Activated CD8-positive, alpha-beta memory T cell treated with anti-CD3 and anti-CD28 coated beads for 36 hours (primary cell): Measurements from ENCODE around the gene CCRL2. TPM values are rescaled to one million over a fixed set of nuclear protein-coding genes. Genes with fewer than 3 reads are reported as not detected.
"Not testable (repeated sequence)": the region's sequence is repeated elsewhere in the genome, so short reads cannot be mapped to it uniquely, and the experiment has no call there.

ENCODE experiments used
- CTCF ChIA-PET: fragments of 350-600 bp; sonication (Branson Sonifier 250); formaldehyde crosslinking; loops from one replicate; lab custom pipeline; 2021; ENCODE audit warnings: antibody characterized with exemption; lab: Charles Lee
- POLR2A ChIA-PET: fragments of 350-600 bp; sonication (Branson Sonifier 250); formaldehyde crosslinking; loops from one replicate; lab custom pipeline; 2021; ENCODE audit warnings: antibody characterized with exemption; lab: Charles Lee
- total RNA-seq, 2 experiments: library from RNA; stranded (reverse); gene quantifications; one replicate each; pipeline ENCODE4 v1.2.3, GENCODE V29; 2021

CCRL2 gene
- total RNA-seq, 2 experiments from 2014 or later = 3.0 to 3.6 TPM

DNA sequence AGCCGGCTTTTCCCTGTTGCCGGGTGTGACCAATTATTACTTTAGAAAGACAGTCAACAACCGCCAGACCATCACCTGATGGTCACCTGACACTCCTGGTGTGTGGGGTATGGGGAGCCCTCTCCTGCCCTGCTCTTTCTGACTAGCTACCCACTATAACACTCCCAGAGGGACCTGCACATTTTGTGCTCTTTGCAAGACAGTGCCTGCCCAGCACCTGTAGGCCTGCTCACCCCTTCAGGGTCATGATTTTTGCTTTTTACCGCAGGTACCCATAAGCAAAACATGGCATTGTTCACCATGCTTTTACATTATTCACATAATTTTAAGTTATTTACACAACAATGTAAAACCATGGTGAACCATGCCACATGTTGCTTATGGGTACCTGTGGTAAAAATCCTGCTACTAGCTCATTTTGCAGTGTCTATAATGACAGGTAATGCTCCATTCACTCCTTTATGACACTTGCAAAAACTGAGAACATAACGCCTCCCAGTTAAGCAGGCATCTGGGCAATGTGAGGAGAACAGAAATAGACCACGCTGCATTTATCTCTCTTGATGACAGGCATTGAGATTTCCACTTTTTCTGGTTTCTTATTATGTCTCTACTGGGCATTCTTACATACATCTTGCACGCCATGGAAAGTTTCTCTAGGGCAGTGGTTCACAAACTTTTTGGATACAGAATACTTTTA is 9.9 kb downstream of the CCRL2 start:
- POLR2A ChIA-PET = no interaction called here
- CTCF ChIA-PET = interaction anchor here (1.5 kb wide), 1 partner anchor 327 kb away, joined by 4 read pairs; no protein-coding TSS in a partner anchor

DNA sequence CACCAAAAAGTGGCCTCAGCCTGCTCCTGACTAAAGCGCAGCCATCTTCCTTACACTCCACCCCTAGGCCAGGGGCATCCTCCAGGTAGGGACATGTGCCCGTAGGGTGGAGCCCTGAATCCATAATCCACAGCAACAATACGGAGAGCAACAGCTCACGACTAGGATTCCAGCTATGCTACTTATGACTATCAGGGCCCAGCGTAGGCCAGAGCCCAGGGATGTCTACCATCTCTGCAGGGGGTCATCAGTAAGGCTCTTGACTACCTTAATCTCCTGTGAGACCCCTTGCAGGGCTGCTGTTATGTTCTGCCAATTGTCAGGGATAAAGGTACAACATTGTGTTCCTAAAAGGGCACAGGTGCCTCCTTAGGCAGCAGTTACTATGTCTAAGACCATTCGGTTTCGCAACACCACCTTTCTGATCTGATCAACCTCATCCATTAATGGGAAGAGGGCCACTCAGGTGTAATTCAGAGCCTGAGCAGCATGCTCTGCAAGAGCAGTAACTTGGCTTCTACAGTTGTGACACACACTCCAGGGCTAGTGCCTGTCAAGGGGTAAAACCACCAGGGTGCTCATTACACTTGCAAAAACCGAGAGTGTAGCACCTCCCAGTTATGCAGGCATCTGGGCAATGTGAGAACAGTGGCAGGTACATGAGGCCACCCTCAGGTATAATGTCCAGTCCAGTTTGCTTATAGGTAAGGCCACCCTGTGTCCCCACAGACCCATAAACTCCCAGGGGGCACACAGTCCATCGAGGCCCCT is 11.0 kb downstream of the CCRL2 start:
- ChIA-PET CTCF (interaction anchor here (1.5 kb wide), 1 partner anchor 328 kb away, joined by 4 read pairs; no protein-coding TSS in a partner anchor), POLR2A (no interaction called here)

DNA sequence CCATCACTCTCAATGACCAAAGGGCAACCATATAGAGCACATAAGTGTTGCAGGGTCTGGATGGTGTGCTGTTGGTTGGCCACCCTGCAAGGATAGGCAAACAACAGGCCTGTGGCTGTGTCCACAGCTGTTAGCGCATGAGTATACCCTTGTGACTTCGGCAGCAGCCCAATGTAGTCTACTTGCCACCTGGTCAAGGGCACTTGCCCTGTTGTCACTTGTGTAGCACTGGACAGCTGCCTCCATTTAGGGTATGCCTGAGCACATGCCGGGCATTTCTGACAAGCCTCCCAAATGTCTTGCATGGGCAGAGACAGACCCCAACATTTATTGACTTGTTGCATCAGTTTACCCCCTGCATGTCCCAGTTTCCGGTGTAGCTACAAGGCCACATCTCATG is 12.8 kb downstream of the CCRL2 start:
- CTCF ChIA-PET = no interaction called here
- POLR2A ChIA-PET = no interaction called here

DNA sequence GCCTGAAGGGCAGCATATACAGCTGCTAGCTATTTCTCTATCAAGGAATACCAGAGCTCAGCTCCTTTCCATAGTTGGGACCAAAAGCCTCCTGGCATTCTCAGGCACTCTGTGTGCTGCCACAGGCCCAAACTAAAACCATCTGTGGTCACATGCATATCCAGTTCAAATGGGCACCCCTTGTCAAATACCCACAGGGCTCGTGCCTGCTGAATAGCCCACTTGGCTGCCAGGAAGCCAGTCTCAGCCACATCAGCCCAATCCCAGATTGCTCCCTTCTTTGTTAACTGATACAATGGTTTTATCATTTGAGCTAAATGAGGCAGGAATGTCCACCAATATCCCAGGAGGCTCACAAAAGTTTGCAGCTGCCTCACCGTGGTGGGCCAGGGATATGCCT is 13.9 kb downstream of the CCRL2 start:
- POLR2A ChIA-PET = no interaction called here

DNA sequence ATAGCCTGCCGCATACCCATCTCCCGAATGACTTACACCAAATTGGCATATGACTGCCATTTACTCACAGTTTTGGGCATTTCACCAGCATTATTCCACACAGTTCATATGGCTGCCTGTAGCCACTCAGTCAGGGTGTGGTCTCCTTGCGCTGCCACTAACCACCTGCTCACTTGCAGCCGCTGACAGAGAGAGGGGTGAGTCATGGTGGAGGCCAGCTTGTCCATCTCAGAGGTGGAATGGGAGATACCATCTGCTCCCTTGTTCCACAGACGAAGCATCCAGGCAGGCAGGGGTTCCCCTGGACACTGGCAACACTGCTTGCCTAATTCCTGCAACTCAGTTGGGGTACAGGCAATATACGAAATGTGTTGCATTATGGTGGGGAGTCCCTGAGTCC is 15.6 kb downstream of the CCRL2 start:
- CTCF ChIA-PET = no interaction called here
- POLR2A ChIA-PET = no interaction called here

More for the DNA sequence above, 13.9 kb downstream of the CCRL2 start:
- CTCF ChIA-PET = no interaction called here

DNA sequence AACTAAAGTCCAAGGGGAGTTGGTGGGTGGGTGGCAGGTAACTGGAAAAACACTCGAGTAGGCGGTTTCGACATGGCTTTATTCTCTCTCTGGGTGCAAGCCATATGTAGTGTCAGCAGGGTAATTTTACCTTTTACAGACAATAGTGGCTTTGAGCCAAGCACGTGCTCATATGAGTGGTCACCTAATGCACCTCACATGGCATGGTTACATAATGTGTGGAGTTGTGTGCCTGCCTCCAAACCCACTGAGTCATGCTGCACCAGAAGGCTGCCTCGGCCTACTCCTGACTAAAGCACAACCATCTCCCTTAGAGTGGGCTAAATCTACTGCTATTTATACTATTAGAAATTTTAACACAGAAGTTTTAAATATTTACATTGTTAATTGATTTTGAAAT is 16.5 kb downstream of the CCRL2 start:
- ChIA-PET CTCF (no interaction called here), POLR2A (no interaction called here)

DNA sequence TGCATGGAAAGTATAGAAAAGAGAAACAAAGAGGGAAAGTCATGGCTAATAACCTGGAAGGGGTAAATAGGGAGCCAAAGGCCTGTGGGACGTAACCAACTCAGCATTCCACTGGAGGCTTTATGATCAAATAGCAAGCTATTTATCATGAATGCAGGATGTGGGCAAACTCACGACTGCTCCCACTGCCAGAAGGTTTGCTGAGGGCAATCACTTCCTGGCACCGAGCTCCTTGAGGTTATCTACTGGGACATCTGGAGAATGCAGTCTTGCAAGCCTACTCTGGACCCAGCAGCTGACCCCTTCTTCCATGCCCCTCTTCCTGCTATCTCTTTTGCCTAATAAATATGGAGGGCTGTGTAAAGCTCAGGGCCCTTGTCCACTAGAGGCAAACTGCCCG is 19.4 kb downstream of the CCRL2 start:
- POLR2A ChIA-PET, CTCF ChIA-PET: not testable (repeated sequence)

DNA sequence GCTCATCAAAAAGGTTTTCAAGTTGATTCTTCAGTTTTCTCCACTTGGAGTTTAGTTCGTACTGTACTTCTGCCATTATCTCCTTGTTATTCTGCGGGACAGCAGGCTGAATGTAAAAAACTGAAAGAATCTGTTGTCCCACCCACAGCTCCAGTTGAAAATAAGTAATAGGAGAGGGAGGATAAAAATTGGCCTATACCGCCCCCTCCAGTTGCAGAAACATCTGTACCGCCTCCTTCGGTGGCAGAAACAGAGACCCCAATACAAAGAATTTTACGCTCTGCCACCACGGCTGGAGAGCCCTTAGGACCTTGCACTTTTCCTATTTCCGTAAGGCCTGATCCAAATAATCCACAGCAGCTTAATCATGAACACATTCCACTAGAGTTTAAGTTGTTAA is 20.3 kb downstream of the CCRL2 start:
- POLR2A ChIA-PET = not testable (repeated sequence)
- CTCF ChIA-PET = interaction anchor here (1.0 kb wide), 1 partner anchor 43 kb away, joined by 3 read pairs; no protein-coding TSS in a partner anchor

DNA sequence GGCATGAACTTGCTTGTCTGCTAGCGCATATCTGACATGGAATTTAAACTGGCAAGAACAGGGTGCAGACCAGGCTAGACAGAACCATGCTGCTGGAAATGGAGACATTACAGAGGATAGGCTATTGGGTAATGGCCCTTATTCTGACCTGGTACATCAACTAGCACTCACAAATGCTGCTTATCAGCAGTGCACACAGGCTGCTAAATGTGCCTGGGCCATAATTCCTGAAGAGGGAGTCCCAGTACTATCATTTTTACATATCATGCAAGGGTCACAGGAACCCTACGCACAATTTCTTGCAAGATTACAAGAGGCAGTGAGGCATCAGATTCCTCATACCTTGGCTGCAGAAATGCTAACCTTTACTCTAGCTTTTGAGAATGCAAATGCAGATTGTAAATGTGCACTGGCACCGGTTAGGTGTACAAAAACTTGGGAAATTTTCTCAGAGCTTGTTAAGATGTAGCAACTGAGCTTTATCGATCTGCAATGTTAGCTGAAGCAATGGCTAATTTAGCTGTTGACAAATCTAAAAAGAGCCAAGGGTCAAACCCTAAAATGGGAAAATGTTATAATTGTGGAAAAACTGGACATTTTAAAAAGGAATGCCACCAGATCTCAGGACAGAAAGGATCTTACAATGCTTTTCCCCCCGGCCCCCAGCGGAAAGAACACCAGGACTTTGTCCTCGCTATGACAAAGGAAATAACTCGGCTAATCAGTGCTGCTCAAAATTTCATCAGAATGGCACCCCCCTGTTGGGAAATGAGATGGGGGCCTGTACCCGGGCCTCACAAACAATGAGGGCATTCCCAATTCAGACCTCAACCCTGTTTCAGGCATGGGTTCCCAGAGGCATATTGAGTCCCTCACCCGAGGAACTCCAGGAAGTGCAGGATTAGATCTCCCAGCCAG is 21.1 kb downstream of the CCRL2 start:
- ChIA-PET CTCF (interaction anchor here (1.0 kb wide), 1 partner anchor 43 kb away, joined by 3 read pairs; no protein-coding TSS in a partner anchor), POLR2A (no interaction called here)

DNA sequence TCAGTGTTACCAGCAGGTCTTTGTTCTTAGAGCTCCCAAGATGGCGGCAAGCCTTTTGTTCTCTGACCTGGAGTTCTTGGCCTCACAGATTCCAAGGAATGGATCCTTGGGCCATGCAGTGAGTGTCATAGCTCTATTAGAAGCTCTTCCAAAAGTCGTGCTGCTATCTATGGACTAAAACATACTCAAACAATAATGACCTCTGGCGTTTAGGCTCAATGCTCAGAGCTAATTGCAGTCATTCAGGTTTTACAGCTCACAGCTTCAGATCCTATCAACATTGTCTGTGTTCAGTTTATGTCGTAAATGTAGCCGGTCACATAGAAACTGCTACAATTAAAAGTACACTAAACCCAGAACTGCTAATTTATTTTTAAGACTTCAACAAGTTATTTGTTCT is 22.2 kb downstream of the CCRL2 start:
- CTCF ChIA-PET = no interaction called here

DNA sequence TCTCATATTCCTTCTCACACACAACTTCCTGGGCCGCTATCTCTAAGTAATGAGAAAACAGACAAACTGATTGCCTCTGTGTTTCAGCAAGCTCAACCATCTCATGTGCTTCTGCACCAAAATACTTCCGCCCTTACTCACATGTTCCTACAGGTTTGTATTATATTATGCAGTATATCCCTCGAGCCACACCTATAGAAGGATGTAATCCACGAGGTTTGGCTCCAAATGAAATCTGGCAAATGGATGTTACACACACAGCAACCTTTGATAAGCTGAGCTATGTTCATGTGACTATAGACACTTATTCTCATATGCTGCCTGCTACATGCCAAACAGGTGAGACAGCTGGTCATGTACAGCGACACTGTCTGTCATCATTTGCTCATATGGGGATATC is 22.6 kb downstream of the CCRL2 start:
- POLR2A ChIA-PET = no interaction called here
- CTCF ChIA-PET = no interaction called here

More for the DNA sequence above, 22.2 kb downstream of the CCRL2 start:
- POLR2A ChIA-PET = no interaction called here

DNA sequence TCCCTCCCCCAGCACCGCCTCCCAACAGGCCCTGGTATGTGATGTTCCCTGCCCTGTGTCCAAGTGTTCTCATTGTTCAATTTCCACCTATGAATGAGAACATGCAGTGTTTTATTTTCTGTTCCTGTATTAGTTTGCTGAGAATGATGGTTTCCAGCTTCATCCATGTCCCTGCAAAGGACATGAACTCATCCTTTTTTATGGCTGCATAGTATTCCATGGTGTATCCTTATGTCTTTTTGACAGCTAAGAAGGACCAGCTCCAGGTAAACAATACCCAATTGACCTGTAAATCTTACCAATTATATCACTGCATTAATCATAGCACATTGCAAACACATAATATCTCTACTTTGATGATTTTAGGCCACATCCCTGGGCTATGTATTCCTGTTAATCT is 23.8 kb downstream of the CCRL2 start:
- CTCF ChIA-PET, POLR2A ChIA-PET: not testable (repeated sequence)

DNA sequence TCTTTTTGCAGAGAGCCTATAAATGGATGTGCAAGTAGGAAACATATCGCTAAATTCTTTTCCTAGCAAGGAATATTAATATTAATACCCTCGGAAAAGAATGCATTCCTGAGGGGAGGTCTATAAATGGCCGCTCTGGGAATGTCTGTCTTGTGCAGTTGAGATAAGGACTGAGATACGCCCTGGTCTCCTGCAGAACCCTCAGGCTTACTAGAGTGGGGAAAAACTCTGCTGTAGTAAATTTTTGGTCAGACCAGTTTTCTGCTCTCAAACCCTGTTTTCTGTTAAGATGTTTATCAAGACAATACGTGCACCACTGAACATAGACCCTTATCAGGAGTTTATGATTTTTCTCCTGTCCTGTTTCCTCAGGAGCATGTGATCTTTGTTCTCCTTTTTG is 24.8 kb downstream of the CCRL2 start:
- CTCF ChIA-PET, POLR2A ChIA-PET: not testable (repeated sequence)

DNA sequence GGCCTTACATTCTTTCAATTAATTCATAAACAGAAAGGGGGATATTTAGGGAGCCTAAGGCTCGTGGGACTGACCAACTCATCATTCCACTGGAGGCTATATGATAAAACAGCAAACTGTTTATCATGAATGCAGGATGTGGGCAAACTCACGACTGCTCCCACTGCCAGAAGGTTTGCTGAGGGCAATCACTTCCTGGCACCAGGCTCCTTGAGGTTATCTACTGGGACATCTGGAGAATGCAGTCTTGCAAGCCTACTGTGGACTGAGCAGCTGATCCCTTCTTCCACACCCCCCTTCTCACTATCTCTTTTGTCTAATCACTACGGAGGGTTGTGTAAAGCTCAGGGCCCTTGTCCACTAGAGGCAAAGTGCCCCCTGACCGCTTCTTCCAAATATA is 26.1 kb downstream of the CCRL2 start:
- POLR2A ChIA-PET = not testable (repeated sequence)

DNA sequence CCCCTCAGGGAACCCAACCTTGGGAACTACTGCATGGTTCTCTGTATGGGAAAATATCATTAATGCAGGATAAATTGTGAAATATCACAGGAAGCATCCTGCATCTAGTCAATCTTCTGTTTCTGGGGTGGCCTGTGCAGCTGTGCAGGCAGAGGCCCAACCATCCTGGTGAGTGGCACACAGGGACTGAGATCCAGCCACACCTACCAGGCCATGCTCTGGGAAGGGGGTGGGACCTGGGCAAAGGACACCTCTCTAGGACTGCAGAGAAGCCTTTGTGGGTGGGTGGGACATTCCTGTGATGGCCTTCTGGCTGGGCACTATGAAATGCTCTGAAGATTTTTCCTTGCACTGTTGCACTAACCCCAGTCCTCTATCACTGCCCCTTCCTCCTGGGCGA is 26.8 kb downstream of the CCRL2 start:
- ChIA-PET POLR2A (no interaction called here), CTCF (no interaction called here)

More for the DNA sequence above, 26.1 kb downstream of the CCRL2 start:
- CTCF ChIA-PET = not testable (repeated sequence)

DNA sequence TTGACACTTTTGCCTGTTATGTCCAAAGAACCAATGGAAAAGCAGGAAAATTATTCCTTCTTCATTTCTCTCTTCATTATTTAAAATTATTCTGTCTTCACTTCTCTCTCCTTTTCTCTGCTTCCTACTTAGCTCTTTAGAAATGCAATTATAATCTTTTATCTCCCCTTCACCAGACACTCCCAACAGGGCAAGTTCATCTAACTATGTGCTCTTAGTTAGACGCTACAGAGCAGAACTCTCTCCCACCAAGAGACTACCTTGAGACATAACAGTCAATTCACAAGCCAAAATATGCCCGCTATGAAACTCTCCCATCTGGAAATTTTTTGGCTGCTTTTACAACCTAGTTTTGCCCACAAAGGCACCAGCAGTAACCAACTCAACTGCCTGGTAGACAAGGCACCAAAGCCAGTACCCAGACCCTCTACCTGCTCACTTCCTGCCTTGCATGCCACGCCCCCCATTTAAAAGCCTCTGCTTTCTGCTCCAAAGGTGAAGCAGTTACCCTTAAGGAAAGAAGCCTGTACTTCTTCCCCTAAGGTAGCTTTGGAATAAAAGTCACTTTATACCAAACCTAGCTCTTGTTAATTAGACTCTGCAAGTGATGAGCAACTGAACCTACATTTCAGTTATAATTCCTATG is 28.1 kb downstream of the CCRL2 start:
- ChIA-PET POLR2A (no interaction called here), CTCF (no interaction called here)

DNA sequence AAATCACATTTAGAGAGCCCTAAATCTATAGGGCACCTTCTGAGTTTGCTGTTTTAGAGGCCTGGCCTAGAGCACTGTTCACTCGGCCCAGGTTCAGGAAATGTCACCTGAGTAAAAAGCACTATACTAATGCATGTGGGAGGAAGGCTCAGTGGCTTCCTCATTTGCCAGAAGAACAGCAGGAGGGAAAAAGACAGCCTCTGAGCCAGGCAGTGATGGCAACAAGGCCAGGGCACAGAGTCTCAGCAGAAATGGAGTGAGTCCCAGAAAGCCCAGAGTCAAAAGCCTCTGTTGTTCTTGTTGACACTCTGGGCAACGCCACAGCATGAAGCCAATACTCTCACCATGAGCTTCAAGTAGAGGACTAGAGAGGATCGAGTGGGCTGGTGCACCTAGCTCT is 31.8 kb downstream of the CCRL2 start:
- ChIA-PET POLR2A (no interaction called here), CTCF (interaction anchor here (0.6 kb wide), 1 partner anchor 429 kb away, joined by 3 read pairs; no protein-coding TSS in a partner anchor)

DNA sequence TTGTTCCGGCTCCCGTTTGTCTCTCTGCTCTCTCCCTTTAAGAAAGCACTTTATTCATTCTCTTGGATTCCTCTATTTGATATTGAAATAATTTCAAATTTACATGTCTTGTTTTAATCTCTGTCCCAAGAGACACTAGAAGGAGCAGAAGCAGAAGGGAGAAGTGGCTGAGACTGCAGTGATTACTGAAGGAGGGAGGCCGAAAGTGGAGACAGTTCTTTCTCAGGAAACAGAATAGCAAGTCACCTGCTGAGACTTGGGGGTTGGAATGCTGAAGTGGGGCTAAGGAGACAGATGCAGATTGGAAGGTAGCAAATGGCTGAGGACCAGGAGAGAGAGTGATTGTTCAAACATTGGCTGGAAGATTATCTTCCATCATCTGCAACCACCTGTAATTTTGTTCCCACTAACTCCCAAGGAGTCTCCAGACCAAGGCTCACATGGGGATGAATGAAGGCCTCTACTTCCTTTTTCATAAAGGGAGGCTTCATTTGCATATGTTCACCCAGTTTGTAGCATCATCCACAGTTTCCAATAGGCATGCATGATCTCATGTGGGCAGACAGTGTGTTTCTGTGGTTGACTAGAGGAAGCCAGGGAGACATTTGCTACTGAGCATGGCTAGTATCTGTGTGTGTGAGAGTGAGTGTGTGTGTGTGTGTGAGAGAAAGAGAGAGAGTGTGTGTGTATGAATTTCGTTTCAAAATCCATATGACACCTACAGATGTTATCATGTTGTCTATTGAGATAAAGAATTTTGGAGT is 33.7 kb downstream of the CCRL2 start:
- CTCF ChIA-PET = no interaction called here
- POLR2A ChIA-PET = no interaction called here
